ENCODE data around the gene FAT1. TPM values are rescaled to one million over a fixed set of nuclear protein-coding genes. Genes with fewer than 3 reads are reported as not detected.

FAT1 gene
- polyA plus RNA-seq, 1 donor, result 71.5 TPM

GRCh38 chr4:186724058-186724863 is 605 bp upstream of the FAT1 start:
- DNase-seq (ENCODE audit: low read depth), result no peak

GRCh38 chr4:186722796-186723291 is 812 bp downstream of the FAT1 start:
- DNase-seq (ENCODE audit: low read depth), result no peak

- no peak for DNase-seq (ENCODE audit: low read depth)
Measured at GRCh38 chr4:186719925-186720694, 3.5 kb downstream of the FAT1 start.

GRCh38 chr4:186717556-186717955 is 6.1 kb downstream of the FAT1 start:
- no peak for DNase-seq (ENCODE audit: low read depth)

GRCh38 chr4:186715077-186715476 is 8.6 kb downstream of the FAT1 start:
- DNase-seq (ENCODE audit: low read depth), result no peak

GRCh38 chr4:186714006-186714675 is 9.5 kb downstream of the FAT1 start:
- DNase-seq (ENCODE audit: low read depth), result no peak

GRCh38 chr4:186712690-186713089 is 11.0 kb downstream of the FAT1 start:
- DNase-seq (ENCODE audit: low read depth), result no peak

- DNase-seq (ENCODE audit: low read depth), result no peak
Measured at GRCh38 chr4:186710521-186711119, 13.0 kb downstream of the FAT1 start.

- DNase-seq (ENCODE audit: low read depth), result no peak
Measured at GRCh38 chr4:186709517-186709916, 14.1 kb downstream of the FAT1 start.

- DNase-seq (ENCODE audit: low read depth), result no peak
Measured at GRCh38 chr4:186708554-186708953, 15.1 kb downstream of the FAT1 start.

- DNase-seq (ENCODE audit: low read depth), result no peak
Measured at GRCh38 chr4:186707996-186708395, 15.7 kb downstream of the FAT1 start.

GRCh38 chr4:186707574-186707973 is 16.1 kb downstream of the FAT1 start:
- no peak for DNase-seq (ENCODE audit: low read depth)

GRCh38 chr4:186704057-186704456 is 19.6 kb downstream of the FAT1 start:
- no peak for DNase-seq (ENCODE audit: low read depth)

GRCh38 chr4:186703510-186703909 is 20.1 kb downstream of the FAT1 start:
- no peak for DNase-seq (ENCODE audit: low read depth)

- DNase-seq (ENCODE audit: low read depth), result no peak
Measured at GRCh38 chr4:186702940-186703339, 20.7 kb downstream of the FAT1 start.

- no peak for DNase-seq (ENCODE audit: low read depth)
Measured at GRCh38 chr4:186702297-186702696, 21.4 kb downstream of the FAT1 start.

- DNase-seq (ENCODE audit: low read depth), result no peak
Measured at GRCh38 chr4:186701788-186702187, 21.9 kb downstream of the FAT1 start.

- DNase-seq (ENCODE audit: low read depth), result no peak
Measured at GRCh38 chr4:186701273-186701672, 22.4 kb downstream of the FAT1 start.

GRCh38 chr4:186700746-186701145 is 22.9 kb downstream of the FAT1 start:
- DNase-seq (ENCODE audit: low read depth), result no peak

- no peak for DNase-seq (ENCODE audit: low read depth)
Measured at GRCh38 chr4:186699881-186700397, 23.7 kb downstream of the FAT1 start.

- no peak for DNase-seq (ENCODE audit: low read depth)
Measured at GRCh38 chr4:186699298-186699697, 24.4 kb downstream of the FAT1 start.

GRCh38 chr4:186698525-186698924 is 25.1 kb downstream of the FAT1 start:
- no peak for DNase-seq (ENCODE audit: low read depth)
